AG04450 (cell line): ENCODE results near the gene ARID1A. TPM values are rescaled to one million over a fixed set of nuclear protein-coding genes. Genes with fewer than 3 reads are reported as not detected.
A peak's percentile ranks its signal among the peaks of the same experiment; 100 is the strongest.

Source experiments
- CTCF ChIA-PET: fragments of 300-600, 350-600 bp; formaldehyde crosslinking; extraction: SDS; loops from one replicate; lab custom pipeline; 2022; ENCODE audit warnings: antibody characterized with exemption, inconsistent platforms; lab: Charles Lee
- POLR2A ChIA-PET: fragments of 350-600 bp; formaldehyde crosslinking; extraction: SDS; loops from one replicate; lab custom pipeline; 2021; ENCODE audit warnings: antibody characterized with exemption, inconsistent platforms; lab: Yijun Ruan, JAX
- DNase-seq: peaks from one replicate; pipeline ENCODE4 v3.0.0-alpha.2; 2011; ENCODE audit warnings: low read depth, low spot score
- H3K27ac ChIP-seq: one replicate; pipeline ENCODE4 v1.5.1; 2012; ENCODE audit warnings: low read depth, low read length, control low read depth
- H3K27me3 ChIP-seq: one replicate; pipeline ENCODE4 v1.6.0; 2012; ENCODE audit warnings: low read length; ENCODE audit not compliant: control insufficient read depth, insufficient read depth
- H3K4me3 ChIP-seq: 2 replicates; pipeline ENCODE4 v1.5.1; 2011; ENCODE audit warnings: mild to moderate bottlenecking, low read depth, low read length, control low read depth
- H3K9me3 ChIP-seq: 2 replicates; pipeline ENCODE4 v1.5.1; 2012; ENCODE audit warnings: low read length; ENCODE audit not compliant: control insufficient read depth, insufficient read depth
- CTCF ChIP-seq: IDR thresholded peaks from 2 replicates; pipeline ENCODE4 v1.5.1; 2011; ENCODE audit warnings: low read depth, low read length, control low read depth, inconsistent platforms
- polyA plus RNA-seq: library from polyadenylated mRNA; depleted of rRNA; stranded (reverse); fragments of >200 nt; gene quantifications from 2 replicates; pipeline ENCODE4 v1.2.3, GENCODE V29; 2011

ARID1A gene
- polyA plus RNA-seq, 1 experiment, result 16.4 TPM

GRCh38 chr1:26710811-26711210 is 15.0 kb downstream of the ARID1A start:
- DNase-seq, result no peak
- no peaks in the 10 kb centered on the region for H3K27me3 ChIP-seq
- no peaks in the 10 kb centered on the region for H3K9me3 ChIP-seq
- H3K27ac ChIP-seq, result no peak overlapping the region
- POLR2A ChIA-PET, result no interaction called here
- no peak overlapping the region for H3K4me3 ChIP-seq
- CTCF ChIA-PET, result no interaction called here
- no peak for TF ChIP-seq CTCF

GRCh38 chr1:26711777-26712176 is 16.0 kb downstream of the ARID1A start:
- ChIA-PET POLR2A (no interaction called here), CTCF (no interaction called here)
- no peaks in the 10 kb centered on the region for H3K9me3 ChIP-seq

GRCh38 chr1:26717017-26717491 is 21.2 kb downstream of the ARID1A start:
- no peak for TF ChIP-seq CTCF
- Histone ChIP-seq H3K9me3 (no peaks in the 10 kb centered on the region), H3K27me3 (no peaks in the 10 kb centered on the region), H3K4me3 (no peak overlapping the region), H3K27ac (no peak overlapping the region)
- POLR2A ChIA-PET, result interaction anchor here (0.6 to 0.8 kb wide), 2 partner anchors 23 to 31 kb away, joined by 4 read pairs; no protein-coding TSS in a partner anchor
- no peak for DNase-seq
- CTCF ChIA-PET, result interaction anchor here (1.3 kb wide), 1 partner anchor 115 kb away, joined by 5 read pairs; no protein-coding TSS in a partner anchor

More at GRCh38 chr1:26711777-26712176, 16.0 kb downstream of the ARID1A start:
- TF ChIP-seq CTCF, result no peak
- Histone ChIP-seq H3K27me3 (no peaks in the 10 kb centered on the region), H3K4me3 (no peak overlapping the region), H3K27ac (no peak overlapping the region)
- no peak for DNase-seq

GRCh38 chr1:26719205-26719604 is 23.4 kb downstream of the ARID1A start:
- Histone ChIP-seq H3K27ac (no peak overlapping the region), H3K4me3 (no peak overlapping the region), H3K9me3 (no peaks in the 10 kb centered on the region), H3K27me3 (no peaks in the 10 kb centered on the region)
- DNase-seq, result no peak
- POLR2A ChIA-PET, result no interaction called here
- TF ChIP-seq CTCF, result 0 out of 2 replicates have a peak, but pooled peaks have one; percentile 14
- CTCF ChIA-PET, result no interaction called here

- no peaks in the 10 kb centered on the region for H3K9me3 ChIP-seq
- no peak overlapping the region for H3K4me3 ChIP-seq
- H3K27me3 ChIP-seq, result no peaks in the 10 kb centered on the region
- CTCF ChIA-PET, result interaction anchor here (1.5 kb wide), 1 partner anchor 120 kb away, joined by 5 read pairs; no protein-coding TSS in a partner anchor
- no peak overlapping the region for H3K27ac ChIP-seq
- POLR2A ChIA-PET, result no interaction called here
- no peak for DNase-seq
- TF ChIP-seq CTCF, result no peak
Measured at GRCh38 chr1:26721669-26722355, 26.0 kb downstream of the ARID1A start.
